Activated CD4-positive, alpha-beta T cell treated with anti-CD3 and anti-CD28 coated beads, Interleukin-2, amount 50 U/mL, for 1 hour (primary cell): ENCODE measurements around the gene SEC24C.
"Not testable (repeated sequence)": the region's sequence is repeated elsewhere in the genome, so short reads cannot be mapped to it uniquely, and the experiment has no call there.

Source experiments
- DNase-seq: peaks from one replicate; pipeline ENCODE4 v3.0.0-alpha.2; 2020

Gene SEC24C, protein sequence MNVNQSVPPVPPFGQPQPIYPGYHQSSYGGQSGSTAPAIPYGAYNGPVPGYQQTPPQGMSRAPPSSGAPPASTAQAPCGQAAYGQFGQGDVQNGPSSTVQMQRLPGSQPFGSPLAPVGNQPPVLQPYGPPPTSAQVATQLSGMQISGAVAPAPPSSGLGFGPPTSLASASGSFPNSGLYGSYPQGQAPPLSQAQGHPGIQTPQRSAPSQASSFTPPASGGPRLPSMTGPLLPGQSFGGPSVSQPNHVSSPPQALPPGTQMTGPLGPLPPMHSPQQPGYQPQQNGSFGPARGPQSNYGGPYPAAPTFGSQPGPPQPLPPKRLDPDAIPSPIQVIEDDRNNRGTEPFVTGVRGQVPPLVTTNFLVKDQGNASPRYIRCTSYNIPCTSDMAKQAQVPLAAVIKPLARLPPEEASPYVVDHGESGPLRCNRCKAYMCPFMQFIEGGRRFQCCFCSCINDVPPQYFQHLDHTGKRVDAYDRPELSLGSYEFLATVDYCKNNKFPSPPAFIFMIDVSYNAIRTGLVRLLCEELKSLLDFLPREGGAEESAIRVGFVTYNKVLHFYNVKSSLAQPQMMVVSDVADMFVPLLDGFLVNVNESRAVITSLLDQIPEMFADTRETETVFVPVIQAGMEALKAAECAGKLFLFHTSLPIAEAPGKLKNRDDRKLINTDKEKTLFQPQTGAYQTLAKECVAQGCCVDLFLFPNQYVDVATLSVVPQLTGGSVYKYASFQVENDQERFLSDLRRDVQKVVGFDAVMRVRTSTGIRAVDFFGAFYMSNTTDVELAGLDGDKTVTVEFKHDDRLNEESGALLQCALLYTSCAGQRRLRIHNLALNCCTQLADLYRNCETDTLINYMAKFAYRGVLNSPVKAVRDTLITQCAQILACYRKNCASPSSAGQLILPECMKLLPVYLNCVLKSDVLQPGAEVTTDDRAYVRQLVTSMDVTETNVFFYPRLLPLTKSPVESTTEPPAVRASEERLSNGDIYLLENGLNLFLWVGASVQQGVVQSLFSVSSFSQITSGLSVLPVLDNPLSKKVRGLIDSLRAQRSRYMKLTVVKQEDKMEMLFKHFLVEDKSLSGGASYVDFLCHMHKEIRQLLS

GRCh38 chr10:73743905-73744663, at the start of gene SEC24C:
Gene SEC24C, plus strand, starts transcription at chr10:73744372. Its CDS starts 2,461 bp downstream, at chr10:73746833.
- DNase-seq = peak; percentile 95

DNA sequence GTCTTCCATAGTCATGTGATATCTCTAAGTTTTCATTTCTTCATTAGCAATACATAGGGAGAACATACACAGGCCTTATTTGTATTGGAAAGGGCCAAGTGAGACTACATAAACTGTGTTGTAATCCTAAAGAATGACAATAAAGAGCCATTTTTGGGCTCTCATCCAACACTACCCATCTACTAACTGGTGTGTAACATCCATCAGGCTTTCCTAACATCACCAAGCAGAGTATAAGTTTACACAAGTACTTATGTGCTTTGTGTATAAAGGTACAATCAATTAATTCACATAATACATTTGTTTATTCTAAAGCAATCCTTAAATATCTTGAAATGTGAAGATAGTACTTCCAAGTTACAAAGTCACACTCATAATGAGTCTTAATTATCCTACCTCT, 48.9 kb upstream of the SEC24C start:
- not testable (repeated sequence) for DNase-seq

DNA sequence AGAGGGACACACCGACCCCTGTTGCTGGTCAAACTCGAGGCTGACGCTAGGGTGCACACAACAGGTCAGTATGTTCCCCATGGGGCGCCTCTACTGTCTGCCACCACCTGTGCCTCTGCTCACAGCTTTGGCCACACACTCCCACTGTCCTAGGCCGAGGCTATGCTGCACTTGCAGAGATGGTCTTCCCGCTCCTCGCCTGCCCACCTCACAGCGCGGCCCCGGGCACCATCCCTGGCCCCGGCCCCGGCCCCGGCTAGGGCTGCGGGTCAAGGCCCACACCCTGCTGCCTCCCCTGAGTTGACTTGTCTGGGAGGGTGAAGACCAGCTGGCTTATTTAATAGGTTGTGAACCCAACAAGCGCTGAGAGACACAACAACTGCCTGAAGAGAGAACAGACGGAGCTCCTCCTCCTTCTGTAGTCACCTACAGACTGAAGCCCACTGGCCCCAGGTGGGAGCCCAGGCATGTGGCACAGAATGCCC, 46.5 kb upstream of the SEC24C start, which contains the start of gene AGAP5:
Gene AGAP5 (minus strand): TSS at position 435 of the 485 bp plus-strand sequence. CDS start 354 bp downstream, at position 81.
- not testable (repeated sequence) for DNase-seq

DNA sequence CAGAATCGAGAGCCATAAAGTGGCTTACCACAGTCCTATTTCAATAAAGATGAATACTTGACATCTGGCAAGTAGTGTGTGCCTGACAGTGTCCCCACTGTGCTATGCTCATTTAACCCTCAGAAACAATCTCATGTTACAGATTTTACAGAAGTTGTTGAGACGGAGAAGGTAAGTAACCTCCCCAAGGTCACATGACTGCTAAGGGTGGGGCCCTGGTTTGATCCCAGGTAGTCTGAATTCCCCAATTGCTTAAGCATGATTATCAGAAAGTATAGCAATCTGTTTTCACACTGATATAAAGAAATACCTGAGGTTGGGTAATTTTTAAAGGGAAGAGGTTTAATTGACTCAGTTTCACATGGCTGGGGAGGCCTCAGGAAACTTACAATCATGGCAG, 45.4 kb upstream of the SEC24C start:
- not testable (repeated sequence) for DNase-seq

GRCh38 chr10:73703924-73704323, 40.2 kb upstream of the SEC24C start:
- not testable (repeated sequence) for DNase-seq

DNA sequence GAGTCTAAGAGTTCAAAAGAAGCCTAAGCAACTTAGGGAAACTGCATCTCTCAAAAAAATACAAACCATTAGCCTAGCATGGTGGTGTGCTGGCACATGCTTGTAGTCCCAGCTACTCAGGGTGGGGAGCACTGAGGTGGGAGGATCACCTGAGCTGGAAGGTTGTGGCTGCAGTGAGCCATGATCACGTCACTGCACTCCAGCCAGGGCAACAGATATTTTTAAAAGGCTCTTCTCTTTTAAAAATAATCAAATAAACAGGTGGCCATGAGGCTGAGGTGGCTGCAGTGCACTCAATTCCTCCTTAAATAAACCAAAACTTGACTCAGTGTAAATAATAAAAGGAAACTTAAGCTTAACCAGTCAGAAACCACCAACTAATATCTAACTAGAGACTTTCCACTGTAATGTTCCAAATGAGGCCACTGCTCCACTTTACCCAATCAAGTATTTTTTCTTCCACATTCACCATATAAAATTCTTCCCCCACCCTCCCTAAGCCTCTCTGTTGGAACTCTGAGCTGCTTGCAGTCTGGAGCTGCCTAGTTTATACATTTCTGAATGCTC, 38.6 kb upstream of the SEC24C start:
- not testable (repeated sequence) for DNase-seq

DNA sequence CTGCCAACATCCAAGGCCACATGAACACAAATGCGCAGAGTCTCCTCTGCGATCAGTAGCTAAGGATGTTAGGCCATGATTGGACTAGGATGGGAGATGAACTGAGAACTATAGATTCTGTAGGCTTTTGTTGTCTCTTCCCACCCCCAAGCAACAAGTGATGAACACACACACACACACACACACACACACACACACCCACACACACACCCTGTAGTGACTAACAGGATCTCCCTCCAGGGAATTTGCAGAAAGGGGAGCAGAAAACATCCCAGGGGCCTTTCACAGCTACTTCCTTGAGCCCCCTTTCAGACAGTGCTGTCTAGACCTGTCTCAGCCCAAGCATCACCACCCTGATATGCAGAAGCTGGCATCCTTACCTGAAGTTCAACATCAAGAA, 37.7 kb upstream of the SEC24C start:
- DNase-seq = not testable (repeated sequence)

- not testable (repeated sequence) for DNase-seq
These were observed 36.5 kb upstream of the SEC24C start for GRCh38 chr10:73707628-73708027.

- DNase-seq = not testable (repeated sequence)
These were observed 36.0 kb upstream of the SEC24C start for GRCh38 chr10:73708122-73708521.

DNA sequence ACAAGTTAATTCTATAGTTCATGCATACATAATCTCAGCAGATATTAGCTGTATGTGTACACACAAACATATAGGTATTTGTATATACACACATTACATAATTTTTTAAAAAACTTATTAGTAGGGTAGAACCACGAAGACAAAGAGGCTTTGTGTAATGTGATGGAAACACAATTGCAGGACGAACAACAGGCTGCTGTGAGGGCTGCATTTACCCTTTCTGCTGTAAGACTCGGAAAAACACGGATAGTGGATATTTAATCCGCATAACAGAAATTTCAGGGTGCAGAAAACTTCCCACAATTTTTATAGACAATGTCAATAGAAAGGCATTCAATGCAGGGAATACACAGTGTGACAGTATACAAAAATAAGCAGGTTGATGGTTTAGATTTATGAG, 32.5 kb upstream of the SEC24C start:
- DNase-seq = not testable (repeated sequence)

- DNase-seq = not testable (repeated sequence)
These were observed 30.3 kb upstream of the SEC24C start for GRCh38 chr10:73713912-73714311.

- DNase-seq = not testable (repeated sequence)
These were observed 29.7 kb upstream of the SEC24C start for GRCh38 chr10:73714483-73714882.

- not testable (repeated sequence) for DNase-seq
These were observed 28.7 kb upstream of the SEC24C start for GRCh38 chr10:73715179-73716156.

GRCh38 chr10:73716251-73716650, 27.9 kb upstream of the SEC24C start:
- DNase-seq = no peak

- no peak for DNase-seq
These were observed 26.6 kb upstream of the SEC24C start for GRCh38 chr10:73717556-73717955.

DNA sequence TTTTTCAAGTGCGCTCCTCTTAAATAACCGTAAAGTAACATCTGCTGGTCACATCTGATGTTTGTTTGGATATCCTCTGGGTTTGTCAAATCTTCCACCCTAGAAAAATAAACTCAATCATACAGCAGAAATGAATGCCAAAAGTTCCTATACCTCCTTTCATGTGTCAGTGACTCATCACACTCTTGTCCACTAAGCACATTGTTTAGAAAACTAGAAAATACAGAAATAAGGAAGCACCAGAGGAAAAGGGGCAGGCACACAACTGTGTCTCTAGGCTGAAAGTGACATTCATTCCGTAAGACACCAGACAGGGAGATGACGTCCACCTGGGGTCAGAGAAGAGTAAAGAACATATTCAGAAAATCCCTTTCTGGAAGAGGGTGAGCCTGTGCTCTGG, 23.6 kb upstream of the SEC24C start:
- DNase-seq = not testable (repeated sequence)

DNA sequence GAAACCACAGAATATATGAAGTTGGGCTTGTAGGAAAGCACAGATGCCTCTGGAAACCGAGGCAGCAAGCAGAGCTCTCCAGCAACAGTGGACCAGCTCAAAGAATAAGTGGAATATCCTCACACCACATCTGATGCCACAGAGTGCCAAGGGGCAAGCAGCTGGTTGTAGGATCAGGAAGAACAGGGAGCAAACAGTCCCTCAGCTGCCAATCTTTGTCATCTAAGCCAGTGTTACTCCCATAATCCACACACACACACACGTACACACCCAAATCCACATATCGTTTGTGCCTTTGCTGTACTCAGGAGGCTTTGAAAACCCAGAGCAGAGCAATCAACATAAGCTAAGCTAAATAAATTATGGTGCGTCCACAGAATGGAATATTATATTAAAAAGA, 20.7 kb upstream of the SEC24C start:
- DNase-seq = no peak

DNA sequence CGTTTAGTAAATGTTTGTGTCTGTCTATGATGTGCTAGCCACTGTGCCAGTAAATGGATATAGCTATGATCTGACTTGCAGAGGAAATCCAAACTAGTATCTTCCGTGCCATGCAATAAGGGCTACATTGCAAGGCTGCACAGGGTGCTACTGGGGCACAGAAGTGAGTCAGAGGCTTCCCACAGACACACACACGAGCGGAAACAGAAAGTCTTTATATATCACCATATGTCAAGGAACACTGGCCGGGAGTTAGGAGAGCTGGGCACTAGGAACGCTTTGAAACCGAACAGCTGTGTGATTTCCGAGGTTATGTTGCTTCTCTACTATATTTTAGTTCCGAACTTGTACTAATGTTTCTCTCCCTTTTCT, 14.4 kb upstream of the SEC24C start:
- DNase-seq = peak; percentile 14

DNA sequence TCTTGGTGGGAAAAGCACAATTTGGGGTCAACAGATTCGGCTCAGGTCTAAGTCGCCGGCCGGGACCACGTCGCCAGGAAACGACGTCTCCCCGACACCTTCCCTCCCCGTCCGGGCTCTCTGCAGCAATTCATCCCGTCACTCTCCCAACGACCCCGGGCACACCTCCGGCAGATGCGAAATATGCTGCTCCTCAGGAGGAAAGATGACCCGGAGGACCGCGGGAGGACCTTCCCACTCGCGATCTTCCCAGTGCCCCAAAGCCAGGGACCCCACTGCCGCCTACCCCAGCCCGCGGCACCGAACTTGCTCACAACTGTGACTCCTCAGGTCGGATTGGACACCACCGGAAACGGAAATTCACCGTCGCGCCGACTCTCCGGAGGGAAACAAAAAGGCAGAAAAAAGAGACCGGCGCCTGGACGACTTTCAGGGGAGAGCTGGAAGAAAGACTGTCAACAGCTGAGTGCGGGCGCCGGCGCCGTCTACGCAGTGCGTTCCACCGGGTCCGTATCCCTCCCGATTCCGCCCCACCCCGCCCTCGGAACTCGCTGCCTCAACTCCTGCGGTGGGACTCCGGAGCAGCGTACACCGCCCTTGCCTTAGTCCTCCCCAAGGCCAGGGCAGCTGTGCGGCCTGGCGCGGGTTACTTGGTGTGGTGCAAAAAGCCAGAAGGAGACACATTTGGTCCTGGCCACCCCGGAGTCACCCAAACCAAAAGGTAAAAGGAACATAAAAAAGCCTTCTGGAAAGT, 13.8 kb upstream of the SEC24C start:
- peak; percentile 90 for DNase-seq
